Gastrocnemius medialis (tissue), 4 donors: ENCODE results near the gene EPB41L4B. TPM values are rescaled to one million over a fixed set of nuclear protein-coding genes. Genes with fewer than 3 reads are reported as not detected.
"Not testable (repeated sequence)": the region's sequence is repeated elsewhere in the genome, so short reads cannot be mapped to it uniquely, and the experiment has no call there.

Source experiments
- ATAC-seq, 2 donors: fragments of 150-250 bp; one replicate each; pipeline ENCODE4 v1.9.1; 2016
- DNase-seq, 2 donors: peaks; one replicate each; pipeline ENCODE4 v3.0.0-alpha.2; 2019
- H3K27ac ChIP-seq, 4 donors: fragments of 200-600 bp; sonication (generic); 1 replicate in 1 of 4; 2 replicates in 3 of 4; pipeline ENCODE4 v1.5.1; 2016 to 2018; ENCODE audit warnings: mild to moderate bottlenecking in 2 of 4, moderate library complexity in 1 of 4
- H3K27me3 ChIP-seq, 3 donors: fragments of 200-600 bp; sonication (generic) in 2 of 3; 1 replicate in 1 of 3; 2 replicates in 2 of 3; pipeline versions ENCODE4 v1.5.1 to v1.6.0; 2016 to 2019; ENCODE audit warnings: mild to moderate bottlenecking in 1 of 3, moderate library complexity in 1 of 3
- H3K36me3 ChIP-seq, 2 donors: fragments of 200-600 bp; sonication (generic) in 1 of 2; one replicate each; pipeline ENCODE4 v1.5.1; 2017 to 2018
- H3K4me1 ChIP-seq, 2 donors: fragments of 200-600 bp; sonication (generic) in 1 of 2; one replicate each; pipeline ENCODE4 v1.5.1; 2016 to 2017; ENCODE audit warnings: mild to moderate bottlenecking in 2 of 2
- H3K4me3 ChIP-seq, 4 donors: fragments of 200-600 bp; sonication (generic) in 3 of 4; 1 replicate in 1 of 4; 2 replicates in 3 of 4; pipeline ENCODE4 v1.5.1; 2016 to 2019; ENCODE audit warnings: mild to moderate bottlenecking in 2 of 4
- H3K9me3 ChIP-seq, 3 donors: fragments of 200-600 bp; sonication (generic) in 2 of 3; 1 replicate in 1 of 3; 2 replicates in 2 of 3; pipeline ENCODE4 v1.5.1; 2016 to 2019
- POLR2A ChIP-seq, 2 donors: fragments of 450-650 bp; IDR thresholded peaks; one replicate each; pipeline ENCODE4 v1.6.1; 2017; ENCODE audit warnings: antibody characterized with exemption in 2 of 2, mild to moderate bottlenecking in 2 of 2, moderate library complexity in 2 of 2
- in situ Hi-C, 4 donors: fragments of 200-750 bp; cut with MboI; loops; one replicate each; pipeline versions ENCODE4 v1.15.0 to v1.8.0; 2017; ENCODE audit warnings: low sequenced_read_pairs in 4 of 4
- intact Hi-C: fragments of 100-400 bp; cut with DNase I; formaldehyde crosslinking; loops from one replicate; pipeline ENCODE4 v1.15.1; 2023; ENCODE audit warnings: low total_unique reads
- total RNA-seq, 4 donors: library from RNA; depleted of rRNA; stranded (reverse); fragments of >200 nt; gene quantifications; one replicate each; pipeline versions ENCODE4 v1.1.0 to v1.2.3, GENCODE V29; 2016
- TF ChIP-seq, protein P1 (sequence below), 5 experiments: fragments of 450-650 bp in 3 of 5; fragments of 200-600 bp in 2 of 5; sonication (generic) in 2 of 5; IDR thresholded peaks in 4 of 5; conservative IDR thresholded peaks in 1 of 5; 1 replicate in 4 of 5; 2 replicates in 1 of 5; pipeline ENCODE4 v1.5.1; 2016 to 2019; ENCODE audit warnings: antibody characterized with exemption in 5 of 5, mild to moderate bottlenecking in 3 of 5, moderate library complexity in 3 of 5

EPB41L4B gene
- total RNA-seq, 4 donors from 2014 or later, result 3.8 to 6.9 (median 6.1) TPM

DNA sequence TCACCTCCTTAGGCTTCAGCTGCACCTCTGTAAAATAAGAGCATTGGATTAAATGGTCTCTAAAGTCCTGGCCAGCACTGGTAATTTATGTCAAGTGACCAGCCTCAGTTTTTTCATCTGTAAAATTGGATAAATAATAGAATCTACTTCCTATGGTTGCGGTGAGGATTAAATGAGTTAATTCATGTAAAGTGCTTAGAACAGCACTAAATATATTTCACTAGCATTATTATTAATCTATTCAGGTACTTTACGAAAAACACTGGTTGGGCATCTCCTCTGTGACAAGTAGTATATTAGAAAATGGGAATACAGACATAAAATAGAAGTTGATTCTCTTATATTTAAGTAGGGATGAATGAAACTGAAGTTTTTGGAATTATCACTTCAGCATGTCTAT lies 187.3 kb downstream of the EPB41L4B start:
- ATAC-seq (no peak), DNase-seq (no peak)
- Histone ChIP-seq H3K27ac (no peak overlapping the region), H3K9me3 (no peaks in the 10 kb centered on the region), H3K36me3 (no peaks in the 10 kb centered on the region), H3K4me3 (no peak overlapping the region), H3K4me1 (no peaks in the 10 kb centered on the region), H3K27me3 (no peaks in the 10 kb centered on the region)
- in situ Hi-C loops, result no loop called here
- TF ChIP-seq, protein P1, sequence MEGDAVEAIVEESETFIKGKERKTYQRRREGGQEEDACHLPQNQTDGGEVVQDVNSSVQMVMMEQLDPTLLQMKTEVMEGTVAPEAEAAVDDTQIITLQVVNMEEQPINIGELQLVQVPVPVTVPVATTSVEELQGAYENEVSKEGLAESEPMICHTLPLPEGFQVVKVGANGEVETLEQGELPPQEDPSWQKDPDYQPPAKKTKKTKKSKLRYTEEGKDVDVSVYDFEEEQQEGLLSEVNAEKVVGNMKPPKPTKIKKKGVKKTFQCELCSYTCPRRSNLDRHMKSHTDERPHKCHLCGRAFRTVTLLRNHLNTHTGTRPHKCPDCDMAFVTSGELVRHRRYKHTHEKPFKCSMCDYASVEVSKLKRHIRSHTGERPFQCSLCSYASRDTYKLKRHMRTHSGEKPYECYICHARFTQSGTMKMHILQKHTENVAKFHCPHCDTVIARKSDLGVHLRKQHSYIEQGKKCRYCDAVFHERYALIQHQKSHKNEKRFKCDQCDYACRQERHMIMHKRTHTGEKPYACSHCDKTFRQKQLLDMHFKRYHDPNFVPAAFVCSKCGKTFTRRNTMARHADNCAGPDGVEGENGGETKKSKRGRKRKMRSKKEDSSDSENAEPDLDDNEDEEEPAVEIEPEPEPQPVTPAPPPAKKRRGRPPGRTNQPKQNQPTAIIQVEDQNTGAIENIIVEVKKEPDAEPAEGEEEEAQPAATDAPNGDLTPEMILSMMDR (IDR thresholded peaks at IDR 0.05 in 4 of 5, conservative IDR thresholded peaks at IDR 0.05 in 1 of 5), result no peak
- TF ChIP-seq POLR2A (IDR thresholded peaks at IDR 0.05), result no peak
- intact Hi-C loops, result no loop called here

GRCh38 chr9:109132567-109133021 lies 188.3 kb downstream of the EPB41L4B start:
- no peaks in the 10 kb centered on the region for H3K4me1 ChIP-seq
- intact Hi-C loops (no loop called here), in situ Hi-C loops (no loop called here)
- H3K4me3 ChIP-seq, result no peak overlapping the region
- H3K9me3 ChIP-seq, result no peaks in the 10 kb centered on the region
- no peak overlapping the region for H3K27ac ChIP-seq
- H3K36me3 ChIP-seq, result no peaks in the 10 kb centered on the region
- DNase-seq (no peak), ATAC-seq (no peak)
- no peak for TF ChIP-seq POLR2A (IDR thresholded peaks at IDR 0.05)
- TF ChIP-seq, protein P1 (IDR thresholded peaks at IDR 0.05 in 4 of 5, conservative IDR thresholded peaks at IDR 0.05 in 1 of 5), result no peak
- H3K27me3 ChIP-seq, result no peaks in the 10 kb centered on the region

DNA sequence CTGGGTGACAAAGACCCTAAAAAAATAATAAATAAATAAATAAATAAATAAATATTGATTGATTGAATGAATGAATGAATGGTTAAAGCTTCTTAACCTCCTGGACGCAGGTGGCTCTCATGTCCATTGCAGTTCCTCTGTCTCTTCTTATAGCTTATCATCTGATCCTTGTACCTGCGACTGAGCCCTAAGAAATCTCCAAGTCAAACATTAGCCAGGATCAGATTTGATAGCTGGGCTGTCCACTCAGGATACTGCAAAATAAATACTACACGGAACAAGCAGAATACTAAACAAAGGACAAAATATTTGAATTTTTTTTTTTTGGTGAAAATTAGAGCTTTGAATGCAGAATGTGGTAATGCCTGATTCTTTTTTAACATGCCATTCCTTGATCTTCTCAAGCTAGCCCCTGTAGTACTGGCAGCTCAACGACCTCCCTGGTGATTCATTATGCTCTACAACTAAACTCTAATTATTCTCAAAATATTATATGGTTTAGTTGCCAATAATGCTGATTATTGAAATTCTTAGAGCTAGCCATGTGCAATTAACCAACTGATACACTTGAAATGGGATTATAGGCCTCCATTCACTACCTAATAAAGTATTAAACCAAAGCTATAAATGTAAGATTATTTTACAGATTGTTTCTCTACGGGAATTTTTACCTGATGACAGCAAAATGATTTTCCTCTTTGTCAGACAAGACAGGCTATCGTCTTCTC lies 191.2 kb downstream of the EPB41L4B start:
- Histone ChIP-seq H3K4me3 (no peak overlapping the region), H3K27ac (no peak overlapping the region), H3K27me3 (no peaks in the 10 kb centered on the region), H3K9me3 (no peaks in the 10 kb centered on the region), H3K4me1 (no peaks in the 10 kb centered on the region), H3K36me3 (no peaks in the 10 kb centered on the region)
- TF ChIP-seq POLR2A (IDR thresholded peaks at IDR 0.05), result no peak
- TF ChIP-seq, protein P1 (IDR thresholded peaks at IDR 0.05 in 4 of 5, conservative IDR thresholded peaks at IDR 0.05 in 1 of 5), result no peak
- intact Hi-C loops, result no loop called here
- in situ Hi-C loops, result loop anchor here in 1 of 4 donors (10.0 kb wide), 1 partner anchor 115 kb away; the partner anchor contains the start of gene CTNNAL1
- DNase-seq, result no peak
- ATAC-seq, result no peak

- H3K27me3 ChIP-seq, H3K4me1 ChIP-seq, H3K27ac ChIP-seq, intact Hi-C loops, ATAC-seq, H3K36me3 ChIP-seq, H3K9me3 ChIP-seq, DNase-seq, H3K4me3 ChIP-seq: not testable (repeated sequence)
- in situ Hi-C loops, result loop anchor here in 1 of 4 donors (10.0 kb wide), 1 partner anchor 112 kb away; the partner anchor contains the start of gene CTNNAL1
Measured at GRCh38 chr9:109126671-109127070, 194.2 kb downstream of the EPB41L4B start.

DNA sequence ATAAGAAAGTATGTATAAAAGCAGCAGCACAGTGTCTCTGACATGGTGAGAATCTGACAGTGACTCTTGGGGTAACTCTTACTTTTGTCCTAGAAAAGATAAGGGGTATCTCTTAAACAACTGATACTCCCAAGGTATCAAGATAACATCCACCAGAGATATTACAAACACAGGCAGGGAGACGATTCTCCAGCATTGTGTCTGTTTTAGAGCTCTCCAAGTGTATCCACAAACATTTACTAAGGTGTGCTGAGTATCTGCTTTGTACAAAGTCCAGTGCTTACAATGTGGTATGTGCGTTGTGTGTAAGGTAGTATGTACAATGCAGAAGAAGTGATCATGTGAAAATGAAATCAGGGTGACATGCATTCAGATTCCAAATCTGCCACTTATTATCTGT lies 196.7 kb downstream of the EPB41L4B start:
- H3K4me3 ChIP-seq, result no peak overlapping the region
- no peaks in the 10 kb centered on the region for H3K36me3 ChIP-seq
- DNase-seq (no peak), ATAC-seq (no peak)
- in situ Hi-C loops, result loop anchor here in 2 of 4 donors (10.0 to 25.0 kb wide), 2 partner anchors 109 to 1837 kb away; partner anchors contain the start of genes CTNNAL1 (in 1 of the 2) and RAD23B (in 1 of the 2)
- no peaks in the 10 kb centered on the region for H3K9me3 ChIP-seq
- H3K27ac ChIP-seq, result no peak overlapping the region
- intact Hi-C loops, result loop anchor here (5.0 kb wide), 1 partner anchor 192 kb away; the partner anchor contains the start of genes ABITRAM and ELP1
- TF ChIP-seq, protein P1 (IDR thresholded peaks at IDR 0.05 in 4 of 5, conservative IDR thresholded peaks at IDR 0.05 in 1 of 5), result no peak
- TF ChIP-seq POLR2A (IDR thresholded peaks at IDR 0.05), result no peak
- H3K27me3 ChIP-seq, result no peaks in the 10 kb centered on the region
- peaks cover 5% of the 10 kb centered on the region in 2 donors for H3K4me1 ChIP-seq
